Measurements from ENCODE around the gene CTNNBL1.
A peak's percentile ranks its signal among the peaks of the same experiment; 100 is the strongest.
"Not testable (repeated sequence)": the region's sequence is repeated elsewhere in the genome, so short reads cannot be mapped to it uniquely, and the experiment has no call there.

CTNNBL1 gene, protein sequence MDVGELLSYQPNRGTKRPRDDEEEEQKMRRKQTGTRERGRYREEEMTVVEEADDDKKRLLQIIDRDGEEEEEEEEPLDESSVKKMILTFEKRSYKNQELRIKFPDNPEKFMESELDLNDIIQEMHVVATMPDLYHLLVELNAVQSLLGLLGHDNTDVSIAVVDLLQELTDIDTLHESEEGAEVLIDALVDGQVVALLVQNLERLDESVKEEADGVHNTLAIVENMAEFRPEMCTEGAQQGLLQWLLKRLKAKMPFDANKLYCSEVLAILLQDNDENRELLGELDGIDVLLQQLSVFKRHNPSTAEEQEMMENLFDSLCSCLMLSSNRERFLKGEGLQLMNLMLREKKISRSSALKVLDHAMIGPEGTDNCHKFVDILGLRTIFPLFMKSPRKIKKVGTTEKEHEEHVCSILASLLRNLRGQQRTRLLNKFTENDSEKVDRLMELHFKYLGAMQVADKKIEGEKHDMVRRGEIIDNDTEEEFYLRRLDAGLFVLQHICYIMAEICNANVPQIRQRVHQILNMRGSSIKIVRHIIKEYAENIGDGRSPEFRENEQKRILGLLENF

DNA sequence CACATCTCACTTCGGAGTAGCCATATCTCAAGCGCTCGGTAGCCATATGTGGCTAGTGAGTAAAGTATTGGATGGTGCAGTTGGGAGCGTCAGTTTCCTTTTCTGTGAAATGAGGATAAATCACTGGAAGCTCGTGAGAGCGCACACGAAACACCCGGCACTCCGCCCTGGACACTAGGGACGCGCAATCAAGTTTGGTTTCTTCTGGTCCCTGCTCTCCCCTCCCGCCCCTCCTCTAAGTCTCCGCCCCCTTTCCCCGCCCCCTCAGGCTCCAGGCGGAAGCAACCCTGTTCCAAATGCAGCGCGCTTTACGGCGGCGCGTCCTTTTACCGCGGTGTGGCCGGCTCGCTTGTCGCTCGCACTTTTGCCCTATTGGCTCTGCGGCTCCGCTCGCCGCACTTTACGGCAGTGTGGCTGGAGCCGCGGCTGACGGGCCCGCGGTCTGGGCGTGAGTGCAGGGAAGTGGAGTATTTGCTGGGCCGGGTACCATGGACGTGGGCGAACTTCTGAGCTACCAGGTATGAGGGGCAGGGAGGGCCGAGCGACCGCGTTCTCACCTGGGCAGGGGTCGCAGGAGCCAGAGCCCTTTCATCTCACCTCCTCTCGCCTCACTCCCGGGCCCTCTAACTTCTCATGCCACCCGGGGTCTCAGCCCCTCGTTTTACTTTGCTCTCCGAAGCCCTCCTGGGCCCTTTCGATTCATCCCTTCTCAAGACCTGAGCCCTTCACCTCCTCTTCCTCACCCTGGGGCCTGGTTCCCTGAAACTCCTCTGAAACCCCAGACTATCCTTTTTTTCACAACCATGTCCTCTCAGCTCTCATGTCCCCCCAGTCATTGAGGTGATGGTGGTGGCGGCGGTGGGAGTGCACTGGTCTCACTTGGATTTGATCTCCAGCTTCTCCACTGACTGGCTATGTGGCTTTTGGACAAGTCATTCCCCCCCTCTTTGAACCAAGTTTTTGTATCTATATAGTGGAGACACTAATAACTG lies at the start of gene CTNNBL1:
TSS of gene CTNNBL1 (plus strand) at position 396 of the 992 bp plus-strand sequence. CDS start at position 489, 93 bp downstream.
- DNase-seq (ENCODE audit: low spot score), result peak; percentile 98

DNA sequence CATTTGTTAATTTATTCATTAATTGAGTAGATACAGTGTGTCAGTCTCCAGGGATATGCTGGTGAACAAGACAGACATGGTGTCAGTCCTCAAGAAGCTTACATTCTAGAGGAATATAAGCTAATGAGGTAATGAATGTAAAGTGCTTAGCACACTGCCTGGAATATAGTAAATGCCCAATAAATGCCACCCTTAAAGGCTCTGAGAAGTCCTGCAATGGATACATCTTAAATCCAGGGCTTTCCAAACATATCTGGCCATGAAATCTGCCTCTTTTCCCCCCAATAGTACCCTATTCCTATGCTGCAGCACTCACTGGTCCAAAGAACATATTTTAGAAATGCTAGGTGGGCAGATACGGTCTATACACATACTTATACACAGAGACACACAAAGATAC lies 49.2 kb upstream of the CTNNBL1 start:
- no peak for DNase-seq (ENCODE audit: low spot score)

DNA sequence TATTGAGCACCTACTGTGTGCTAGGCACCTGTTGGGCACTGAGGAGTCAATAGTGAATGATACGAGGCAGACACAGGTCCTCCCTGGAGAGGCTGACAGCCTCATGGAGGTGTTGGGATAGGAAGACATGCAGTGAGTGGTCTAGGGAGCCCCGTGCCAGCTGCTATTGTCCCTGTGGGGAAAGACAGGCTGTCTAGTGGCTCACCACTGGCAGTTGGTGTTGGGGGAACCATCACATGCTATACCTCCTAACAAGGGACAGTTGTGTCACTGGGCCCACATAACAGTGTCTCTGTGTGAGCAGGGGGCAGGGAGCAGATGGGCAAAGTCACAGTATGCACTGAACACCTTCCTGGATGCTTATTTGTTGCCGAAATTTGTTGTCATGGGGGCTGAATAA lies 45.9 kb upstream of the CTNNBL1 start:
- DNase-seq (ENCODE audit: low spot score), result no peak

DNA sequence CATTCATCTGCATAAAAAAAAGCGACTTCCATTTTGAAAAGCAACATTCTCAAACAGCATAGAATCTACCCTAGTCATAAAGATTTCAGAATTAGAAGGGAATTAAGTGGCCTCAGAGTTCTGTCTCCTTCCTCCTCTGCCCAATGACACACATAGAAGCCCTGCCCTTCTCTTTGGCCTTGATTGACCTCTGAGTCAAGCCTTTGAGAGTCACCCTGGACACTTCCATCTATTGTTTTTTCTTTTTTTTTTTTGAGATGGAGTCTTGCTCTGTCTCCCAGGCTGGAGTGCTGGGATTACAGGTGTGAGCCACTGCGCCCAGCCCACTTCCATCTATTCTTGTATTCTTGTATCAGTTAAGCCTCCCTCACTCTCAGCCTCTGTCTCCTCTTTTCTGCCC lies 44.8 kb upstream of the CTNNBL1 start:
- no peak for DNase-seq (ENCODE audit: low spot score)

DNA sequence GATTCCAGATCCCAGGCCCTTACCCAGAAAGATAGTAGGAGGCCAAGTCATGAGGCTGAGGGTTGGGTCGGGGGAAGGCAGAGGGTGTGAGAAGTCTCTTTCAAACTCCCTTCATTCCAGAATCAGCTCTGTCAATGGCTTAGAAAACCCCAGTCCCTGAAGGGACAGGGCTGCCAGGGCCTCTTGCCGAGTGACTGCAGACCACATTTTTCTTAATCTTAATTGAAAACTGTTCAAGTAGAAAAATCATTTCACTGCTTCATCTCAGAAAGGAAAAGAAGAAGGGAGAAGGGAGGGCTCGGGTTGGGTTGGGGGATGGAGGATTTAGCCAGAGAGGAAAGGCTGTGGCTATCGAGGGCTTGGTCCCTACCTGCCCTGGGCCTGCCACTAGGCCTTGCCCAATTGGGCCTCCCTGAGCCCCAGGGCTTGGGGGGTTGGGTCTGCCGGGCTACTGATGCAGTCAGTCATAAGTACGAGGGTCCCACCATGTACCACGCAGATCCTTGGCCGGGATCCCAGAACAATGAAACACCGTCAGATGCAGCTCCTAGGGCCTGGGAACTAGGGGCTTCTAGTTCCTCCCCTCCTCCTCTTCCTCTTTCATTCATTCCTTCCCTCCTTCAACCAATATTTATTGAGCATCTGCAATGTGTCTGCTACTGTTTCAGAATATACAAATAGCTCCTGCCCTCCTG lies 44.0 kb upstream of the CTNNBL1 start:
- DNase-seq (ENCODE audit: low spot score), result no peak

DNA sequence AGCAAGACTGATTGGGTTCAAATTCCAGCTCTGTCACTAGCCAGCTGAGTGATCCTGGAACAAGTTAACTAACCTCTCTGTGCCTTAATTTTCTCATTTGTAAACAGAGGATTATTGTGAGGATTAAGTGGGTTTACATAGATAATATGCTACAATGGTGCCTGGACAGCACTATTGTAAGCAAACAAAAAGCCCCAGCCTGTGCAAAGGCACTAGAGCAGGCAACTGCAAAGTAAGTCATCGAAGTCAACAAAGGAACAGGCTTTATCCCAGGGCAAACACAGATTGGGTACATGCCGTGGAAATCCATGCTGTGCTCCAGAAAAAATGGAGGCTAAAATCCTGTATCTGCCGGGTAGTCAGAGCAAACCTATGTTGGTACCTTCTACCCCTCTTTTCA lies 43.2 kb upstream of the CTNNBL1 start:
- no peak for DNase-seq (ENCODE audit: low spot score)

DNA sequence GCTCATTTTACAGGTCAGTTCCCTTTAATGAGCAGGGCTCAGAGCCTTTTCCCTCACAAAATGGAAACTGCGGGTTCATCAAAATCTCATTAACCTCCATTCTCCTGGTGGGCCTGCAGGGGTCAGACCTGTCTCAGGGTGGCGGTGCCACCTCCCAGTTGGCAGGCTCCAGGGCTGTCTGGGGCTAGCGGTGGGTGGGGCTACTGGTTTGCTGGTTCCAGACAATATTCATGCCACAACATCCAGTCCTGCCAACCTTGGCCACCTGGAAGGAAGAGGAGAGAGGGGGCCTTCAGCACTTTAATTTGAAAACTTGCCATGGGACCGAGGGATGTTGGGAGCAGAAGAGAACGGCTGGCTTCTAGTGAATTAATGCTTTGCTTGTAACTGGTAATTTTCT lies 41.9 kb upstream of the CTNNBL1 start:
- DNase-seq (ENCODE audit: low spot score), result peak; percentile 56

DNA sequence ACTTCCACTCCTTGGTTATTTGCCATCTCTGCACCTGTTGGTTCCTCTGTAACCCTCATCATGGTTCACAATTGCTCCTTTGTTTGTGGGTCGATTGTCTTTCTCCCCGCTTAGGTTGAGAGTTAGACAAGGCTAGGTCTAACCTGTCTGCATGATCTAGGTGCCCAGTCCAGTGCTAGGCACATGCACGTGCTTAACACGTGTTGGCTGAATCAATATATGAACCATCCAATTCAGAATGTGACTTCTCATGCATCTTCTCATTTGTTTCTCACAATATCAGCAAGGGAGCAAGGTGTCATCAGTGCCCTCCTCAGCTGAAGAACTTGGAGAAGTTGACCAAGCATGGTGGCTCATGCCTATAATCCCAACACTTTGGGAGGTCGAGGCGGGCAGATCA lies 36.9 kb upstream of the CTNNBL1 start:
- no peak for DNase-seq (ENCODE audit: low spot score)

DNA sequence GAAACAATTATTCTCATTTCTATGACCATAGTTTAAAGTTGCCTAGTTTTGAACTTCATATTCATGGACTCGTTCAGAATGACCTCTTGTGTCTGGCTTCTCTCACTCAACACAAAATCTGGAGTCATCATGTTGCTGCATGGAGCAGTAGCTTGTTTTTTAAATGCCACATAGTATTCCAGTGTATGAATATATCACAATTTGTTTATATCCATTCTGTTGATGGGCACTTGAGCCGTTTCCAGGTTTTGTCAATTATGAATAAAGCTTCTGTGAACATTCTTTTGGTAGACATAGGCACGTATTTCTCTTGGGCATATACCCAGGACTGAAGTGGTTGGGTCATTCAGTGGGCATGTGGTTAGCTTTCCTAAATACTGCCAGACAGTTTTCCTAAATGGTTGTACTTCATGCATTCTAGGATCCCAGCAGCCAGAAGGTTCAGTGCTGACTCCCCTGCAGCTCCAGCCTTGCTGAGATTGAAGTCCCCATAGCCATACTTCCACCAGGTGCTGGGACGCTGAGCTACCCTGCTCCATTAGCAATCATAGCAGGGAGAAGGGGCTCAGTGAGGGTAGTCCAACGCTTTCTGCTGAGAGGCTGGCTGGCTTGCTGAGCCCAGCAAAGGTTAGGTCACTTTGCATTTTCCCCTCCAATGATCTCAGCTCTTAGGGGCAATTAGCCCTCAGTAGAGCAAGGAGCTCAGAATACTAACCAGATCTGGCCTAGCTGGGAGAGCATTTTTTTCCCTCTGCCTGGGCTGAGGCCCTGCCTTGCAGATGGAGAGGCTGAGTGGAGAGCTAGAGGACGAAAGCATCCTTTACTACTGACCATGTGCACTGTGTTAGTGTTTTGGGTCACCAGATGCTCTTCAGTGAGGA lies 35.7 kb upstream of the CTNNBL1 start:
- no peak for DNase-seq (ENCODE audit: low spot score)

DNA sequence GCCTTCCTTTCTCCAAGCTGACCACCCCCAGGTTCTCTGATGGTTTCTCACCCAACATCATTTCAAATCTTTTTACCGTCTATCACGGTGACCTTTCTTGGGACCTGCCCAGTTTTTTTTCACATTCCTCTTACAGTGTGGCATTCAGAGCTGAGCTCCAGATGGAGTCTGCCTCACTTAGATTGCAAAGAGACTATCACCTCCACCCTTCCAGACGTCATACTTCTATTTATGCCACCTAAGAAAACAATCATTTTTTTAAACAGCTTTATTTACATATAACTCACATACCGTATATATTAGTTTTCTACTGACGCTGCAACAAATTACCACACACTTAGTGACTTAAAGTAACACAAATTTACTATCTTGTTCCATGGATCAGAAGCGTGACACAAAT lies 32.3 kb upstream of the CTNNBL1 start:
- DNase-seq (ENCODE audit: low spot score), result no peak

DNA sequence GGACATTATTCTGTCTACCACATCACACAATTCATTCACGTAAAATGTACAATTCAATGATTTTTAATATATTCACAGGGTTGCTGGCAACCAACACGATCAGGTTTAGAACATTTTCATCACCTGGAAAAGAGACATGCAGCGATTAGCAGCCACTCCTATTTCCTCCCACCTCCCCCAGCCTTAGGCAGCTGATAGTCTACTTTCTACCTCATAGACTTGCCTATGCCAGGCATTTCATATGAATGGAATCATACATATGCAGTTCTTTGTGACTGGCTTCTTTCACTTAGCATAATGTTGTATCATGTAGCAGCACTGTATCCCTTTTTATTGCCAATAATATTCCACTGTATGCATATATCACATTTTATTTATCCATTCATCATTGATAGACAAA lies 31.5 kb upstream of the CTNNBL1 start:
- DNase-seq (ENCODE audit: low spot score), result no peak

DNA sequence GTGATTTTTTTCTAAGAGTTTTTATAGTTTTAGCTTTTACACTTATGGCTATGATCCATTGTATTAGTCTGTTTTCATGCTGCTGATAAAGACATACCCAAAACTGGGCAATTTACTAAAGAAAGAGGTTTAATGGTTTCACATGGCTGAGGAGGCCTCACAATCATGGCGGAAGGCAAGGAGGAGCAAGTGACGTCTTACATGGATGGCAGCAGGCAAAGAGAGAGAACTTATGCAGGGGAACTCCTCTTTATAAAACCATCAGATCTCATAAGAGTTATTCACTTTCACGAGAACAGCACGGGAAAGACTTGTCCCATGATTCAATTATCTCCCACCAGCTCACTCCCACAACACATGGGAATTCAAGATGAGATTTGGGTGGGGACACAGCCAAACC lies 29.2 kb upstream of the CTNNBL1 start:
- not testable (repeated sequence) for DNase-seq (ENCODE audit: low spot score)

DNA sequence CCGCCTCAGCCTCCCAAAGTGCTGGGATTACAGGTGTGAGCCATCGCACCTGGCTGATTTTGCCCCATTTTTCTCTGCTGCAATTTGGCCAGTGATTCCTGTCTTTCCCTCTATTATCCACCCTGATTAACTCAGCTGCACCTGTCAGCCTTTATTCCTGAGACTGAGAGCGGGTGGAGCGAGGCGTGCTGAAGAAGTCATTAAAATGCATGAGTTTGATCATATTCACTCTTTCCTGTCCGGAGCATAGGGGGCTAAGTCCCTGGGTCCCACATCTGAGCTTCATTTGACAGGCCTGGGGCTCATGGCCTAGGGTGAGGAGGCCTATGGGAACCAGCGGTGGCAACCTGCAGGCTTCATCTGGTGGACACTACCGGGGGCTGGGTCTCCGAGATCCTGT lies 25.7 kb upstream of the CTNNBL1 start:
- DNase-seq (ENCODE audit: low spot score), result no peak

DNA sequence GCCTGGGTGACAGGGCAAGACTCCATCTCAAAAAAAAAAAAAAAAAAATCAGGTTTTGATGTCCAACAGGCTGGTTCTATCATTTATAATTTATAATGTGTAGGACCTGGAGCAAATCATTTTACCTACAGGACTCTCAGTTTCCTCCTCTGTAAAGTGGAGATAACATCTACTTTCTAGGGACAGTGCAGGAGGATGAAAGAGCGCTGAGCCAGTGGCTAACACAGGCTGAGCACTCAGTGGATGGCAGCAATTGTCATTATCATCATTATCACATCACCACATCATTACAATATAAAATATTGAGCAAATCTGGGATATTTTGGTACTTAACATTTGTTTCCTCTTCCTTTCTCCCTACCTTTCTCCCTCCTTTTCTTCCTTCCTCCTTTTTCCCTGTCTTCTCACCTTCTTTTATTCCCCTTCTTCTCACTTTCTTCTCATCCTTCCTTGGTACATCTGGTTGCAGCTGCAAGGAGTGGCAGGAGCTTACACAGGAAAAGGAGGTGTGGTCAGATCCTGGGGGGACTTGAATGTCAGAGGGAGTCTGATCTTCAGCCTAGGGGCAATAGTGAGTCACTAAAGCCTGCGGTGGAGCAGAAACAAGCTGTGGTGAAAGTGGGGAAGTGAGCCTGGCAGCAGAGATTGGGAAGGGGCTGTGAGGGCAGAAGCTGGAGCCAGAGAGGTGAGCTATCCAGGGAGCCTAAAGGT lies 24.6 kb upstream of the CTNNBL1 start:
- peak; percentile 47 for DNase-seq (ENCODE audit: low spot score)

DNA sequence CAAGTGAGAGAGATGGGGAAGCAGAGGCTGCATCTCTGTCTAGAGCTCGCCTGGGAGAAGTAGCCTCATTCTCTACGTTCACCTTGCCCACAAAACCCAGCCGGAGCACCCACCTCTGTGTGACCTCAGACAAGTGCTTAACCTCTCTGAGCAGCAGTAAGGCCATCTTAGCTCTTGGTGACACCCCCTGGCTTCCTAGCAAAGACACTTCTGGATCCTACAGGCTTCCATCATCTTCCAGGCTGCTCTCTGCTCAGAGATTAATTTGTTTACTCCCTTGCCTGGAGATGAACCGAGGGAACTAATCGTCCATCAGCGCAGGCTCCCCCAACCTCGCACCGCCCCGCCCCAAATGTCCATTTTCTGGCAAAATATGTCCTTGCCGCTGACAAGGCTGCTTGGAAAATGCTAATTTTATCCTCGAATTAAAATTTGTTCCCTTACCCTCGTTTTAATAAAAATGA lies 24.0 kb upstream of the CTNNBL1 start:
- no peak for DNase-seq (ENCODE audit: low spot score)

DNA sequence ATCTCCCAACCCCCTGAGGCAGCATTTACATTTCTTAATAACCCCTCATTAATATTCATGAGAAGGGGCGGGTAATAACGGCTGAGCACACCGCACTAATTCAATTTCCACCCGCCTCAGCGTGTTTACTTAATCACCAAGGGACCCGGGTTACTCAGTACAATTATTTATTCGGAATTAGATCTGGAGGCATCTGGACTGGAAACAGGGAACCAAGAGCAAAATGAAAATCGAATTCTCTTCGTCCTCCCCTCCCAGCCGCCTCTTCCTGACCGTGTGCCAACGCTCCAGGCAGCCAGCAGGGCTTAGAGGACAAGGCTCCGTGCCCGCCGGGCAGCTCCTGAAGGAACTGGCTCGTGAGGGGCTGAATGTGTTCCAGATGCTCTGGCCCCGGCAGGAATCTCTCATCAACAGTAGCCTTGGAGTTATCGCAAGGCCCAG lies 23.5 kb upstream of the CTNNBL1 start:
- no peak for DNase-seq (ENCODE audit: low spot score)

DNA sequence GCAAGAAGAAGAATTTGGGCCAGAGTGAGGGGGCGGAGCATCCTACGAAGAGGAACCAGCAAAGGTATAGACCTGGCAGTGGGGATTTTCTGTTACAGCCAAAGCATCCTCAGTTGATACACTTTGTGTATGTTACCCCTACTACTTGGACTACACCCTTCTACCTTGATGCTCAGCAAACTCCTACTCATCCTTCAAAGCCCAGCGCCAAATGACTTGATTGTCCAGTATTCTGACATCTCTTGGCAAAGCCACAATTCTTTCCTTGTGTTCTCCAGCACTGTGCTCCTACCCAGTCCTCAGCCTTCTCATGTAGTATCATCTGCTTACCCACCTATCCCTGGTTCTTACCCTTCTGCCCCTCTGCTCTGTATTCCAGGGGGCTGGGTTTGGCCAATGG lies 21.7 kb upstream of the CTNNBL1 start:
- DNase-seq (ENCODE audit: low spot score), result no peak

DNA sequence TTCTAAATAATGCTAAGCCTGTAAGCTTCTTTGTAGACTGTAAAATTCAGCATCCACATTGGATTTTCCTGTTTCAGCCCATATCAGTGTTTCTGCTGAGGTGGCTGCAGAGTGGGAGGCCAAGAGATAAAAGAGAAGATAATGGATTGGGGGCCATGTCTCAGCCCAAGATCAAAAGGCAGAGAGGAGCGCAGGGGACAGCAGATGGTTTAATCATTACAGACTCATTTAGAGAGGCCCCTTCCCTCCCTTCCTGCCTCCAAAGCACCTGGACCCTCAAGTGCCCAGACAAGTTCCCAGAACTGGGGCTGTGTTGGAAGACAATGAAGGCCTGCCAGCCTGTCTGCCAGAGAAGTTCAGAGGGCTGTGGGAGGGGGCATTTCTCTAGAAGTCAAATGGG lies 20.4 kb upstream of the CTNNBL1 start:
- DNase-seq (ENCODE audit: low spot score), result no peak

DNA sequence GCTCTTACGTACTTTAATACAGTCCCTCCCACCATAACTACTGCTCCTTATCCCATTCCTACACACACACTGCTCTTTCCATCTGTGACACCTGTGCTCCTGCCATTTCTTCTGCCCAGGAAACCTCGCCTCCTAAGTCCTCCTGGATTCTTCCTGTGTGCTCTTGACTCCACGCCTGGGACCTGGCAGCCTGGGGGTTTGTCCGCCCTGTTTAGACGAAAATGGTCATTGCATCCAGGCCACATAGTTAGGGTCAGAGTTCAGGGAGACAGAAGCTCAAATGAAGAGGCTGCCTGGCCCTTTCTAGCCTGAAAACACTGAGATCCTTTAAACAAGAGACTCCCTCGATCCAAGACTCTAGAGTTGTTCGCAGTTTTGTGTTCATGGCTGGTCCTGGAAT lies 17.4 kb upstream of the CTNNBL1 start:
- DNase-seq (ENCODE audit: low spot score), result no peak
